Stimulated activated effector memory CD8-positive, alpha-beta T cell treated with anti-CD3 and anti-CD28 coated beads, Interleukin-12 subunit alpha, Interleukin-12 subunit beta, amount 100 ng/mL, for 72 hours (primary cell): ENCODE measurements around the gene MCF2L.
"Not testable (repeated sequence)": the region's sequence is repeated elsewhere in the genome, so short reads cannot be mapped to it uniquely, and the experiment has no call there.

Experiments
- ATAC-seq: fragments of 150-1000 bp; cut with Tn5 transposase; 2 replicates; pipeline ENCODE4 v1.10.0; 2021
- DNase-seq, 2 donors: peaks; one replicate each; pipeline ENCODE4 v3.0.0; 2021 to 2022; ENCODE audit warnings: low spot score in 2 of 2
- H3K27ac Mint-ChIP-seq: one replicate; pipeline ENCODE4 v1.8.0; 2022; ENCODE audit warnings: mild to moderate bottlenecking, mixed read lengths
- H3K36me3 Mint-ChIP-seq: one replicate; pipeline ENCODE4 v1.8.0; 2022; ENCODE audit warnings: mild to moderate bottlenecking, mixed read lengths
- H3K4me1 Mint-ChIP-seq: one replicate; pipeline ENCODE4 v1.8.0; 2022; ENCODE audit warnings: mixed read lengths
- H3K4me3 Mint-ChIP-seq: one replicate; pipeline ENCODE4 v1.8.0; 2022; ENCODE audit warnings: mild to moderate bottlenecking, mixed read lengths
- H3K9me3 Mint-ChIP-seq: one replicate; pipeline ENCODE4 v1.8.0; 2022; ENCODE audit warnings: mixed read lengths

Gene MCF2L

DNA sequence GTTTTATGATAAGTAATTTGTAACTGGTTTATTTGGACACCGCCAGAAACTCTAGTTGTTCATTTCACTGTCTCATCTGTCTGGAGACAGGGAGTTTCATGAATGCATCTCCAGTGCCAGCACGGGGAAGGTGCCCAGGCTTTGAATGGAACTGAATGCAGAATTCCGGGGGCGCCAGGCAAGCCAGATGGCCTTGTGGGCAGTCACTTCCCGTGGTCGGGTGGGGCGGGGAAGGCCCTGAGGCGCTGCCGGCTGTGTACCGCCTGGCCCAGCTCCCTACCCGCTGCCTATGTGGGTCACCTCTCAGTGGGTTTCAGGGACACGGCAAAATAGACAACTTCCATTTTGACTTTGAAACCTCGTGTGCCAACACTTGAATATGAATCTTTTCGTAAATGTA lies 28.8 kb upstream of the MCF2L start:
- Mint-ChIP-seq H3K36me3 (no peaks in the 10 kb centered on the region), H3K9me3 (no peaks in the 10 kb centered on the region), H3K27ac (no peak overlapping the region), H3K4me1 (peaks cover 8% of the 10 kb centered on the region), H3K4me3 (no peak overlapping the region)
- ATAC-seq (no peak), DNase-seq (no peak)

DNA sequence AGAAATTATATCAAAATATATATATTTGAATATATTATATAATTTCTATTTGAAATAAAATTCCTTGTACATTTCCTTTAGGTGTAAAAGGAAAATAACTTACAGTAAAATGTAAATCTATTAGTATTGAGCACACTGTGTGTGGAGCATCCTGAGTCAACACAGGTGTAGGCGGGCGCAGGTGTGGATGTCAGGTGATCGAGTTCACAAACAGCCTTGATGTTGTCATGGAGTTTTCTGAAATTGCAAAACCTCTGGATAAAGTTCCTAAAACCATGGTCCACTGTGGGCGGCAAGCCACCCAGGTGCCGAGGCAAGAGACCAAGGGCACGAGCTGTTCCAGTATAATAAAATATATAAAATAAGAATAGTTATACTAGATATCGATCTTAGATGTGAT lies 27.7 kb upstream of the MCF2L start:
- no peak overlapping the region for H3K27ac Mint-ChIP-seq

DNA sequence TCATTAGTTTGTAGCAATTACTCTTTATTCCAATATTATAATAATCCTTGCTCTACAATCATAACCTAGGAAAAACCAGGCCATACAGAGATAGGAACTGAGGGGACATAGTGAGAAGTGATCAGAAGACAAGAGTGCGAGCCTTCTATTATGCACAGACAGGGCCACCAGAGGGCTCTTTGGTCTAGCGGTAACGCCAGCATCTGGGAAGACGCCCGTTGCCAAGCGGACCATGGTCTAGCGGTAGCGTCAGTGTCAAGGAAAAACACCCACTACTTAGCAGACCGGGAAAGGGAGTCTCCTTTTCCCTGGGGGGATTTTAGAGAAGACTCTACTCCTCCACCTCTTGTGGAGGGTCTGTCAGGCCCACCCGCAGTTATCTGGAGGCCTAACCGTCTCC lies 27.2 kb upstream of the MCF2L start:
- H3K36me3 Mint-ChIP-seq, H3K9me3 Mint-ChIP-seq, H3K4me3 Mint-ChIP-seq, ATAC-seq, H3K27ac Mint-ChIP-seq, DNase-seq, H3K4me1 Mint-ChIP-seq: not testable (repeated sequence)

More for the DNA sequence above, 27.7 kb upstream of the MCF2L start:
- DNase-seq: no peak
- peaks cover 8% of the 10 kb centered on the region for H3K4me1 Mint-ChIP-seq
- H3K36me3 Mint-ChIP-seq: no peaks in the 10 kb centered on the region
- H3K4me3 Mint-ChIP-seq: no peak overlapping the region
- ATAC-seq: no peak
- H3K9me3 Mint-ChIP-seq: no peaks in the 10 kb centered on the region

DNA sequence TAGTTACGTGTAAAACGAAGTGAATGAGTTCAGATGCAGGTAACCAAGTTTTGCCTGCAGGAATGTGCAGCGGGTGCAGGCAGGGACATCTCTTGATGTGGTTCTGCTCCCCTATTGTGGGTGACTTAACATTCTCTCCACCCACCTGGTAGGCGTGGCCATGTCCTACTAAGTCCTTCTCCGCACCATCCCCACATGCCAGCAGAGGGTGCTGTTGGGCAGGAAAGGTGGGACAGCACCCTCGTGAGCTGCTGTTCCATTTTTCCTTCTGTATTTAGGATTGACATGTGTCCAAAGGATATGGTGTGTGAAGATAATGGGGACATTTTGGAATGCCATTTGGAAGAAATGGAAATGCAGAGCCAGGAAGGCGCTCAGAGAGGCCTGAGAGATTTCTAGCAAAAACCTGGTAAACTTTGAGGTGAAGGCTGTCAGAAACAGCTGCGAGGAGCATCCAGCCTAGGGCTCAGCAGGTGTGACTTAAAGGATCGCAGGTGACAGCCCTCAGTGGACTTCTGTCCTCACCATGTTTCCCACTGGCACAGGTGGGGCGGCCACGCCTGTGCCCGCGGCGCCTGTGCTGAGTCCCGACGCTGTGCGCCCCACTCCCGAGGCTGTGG lies 26.2 kb upstream of the MCF2L start:
- Mint-ChIP-seq H3K4me1 (peaks cover 8% of the 10 kb centered on the region), H3K36me3 (no peaks in the 10 kb centered on the region), H3K4me3 (peak overlapping the region; percentile 80), H3K27ac (no peak overlapping the region), H3K9me3 (no peaks in the 10 kb centered on the region)
- DNase-seq (peak; percentile 97), ATAC-seq (peak; percentile 93)

DNA sequence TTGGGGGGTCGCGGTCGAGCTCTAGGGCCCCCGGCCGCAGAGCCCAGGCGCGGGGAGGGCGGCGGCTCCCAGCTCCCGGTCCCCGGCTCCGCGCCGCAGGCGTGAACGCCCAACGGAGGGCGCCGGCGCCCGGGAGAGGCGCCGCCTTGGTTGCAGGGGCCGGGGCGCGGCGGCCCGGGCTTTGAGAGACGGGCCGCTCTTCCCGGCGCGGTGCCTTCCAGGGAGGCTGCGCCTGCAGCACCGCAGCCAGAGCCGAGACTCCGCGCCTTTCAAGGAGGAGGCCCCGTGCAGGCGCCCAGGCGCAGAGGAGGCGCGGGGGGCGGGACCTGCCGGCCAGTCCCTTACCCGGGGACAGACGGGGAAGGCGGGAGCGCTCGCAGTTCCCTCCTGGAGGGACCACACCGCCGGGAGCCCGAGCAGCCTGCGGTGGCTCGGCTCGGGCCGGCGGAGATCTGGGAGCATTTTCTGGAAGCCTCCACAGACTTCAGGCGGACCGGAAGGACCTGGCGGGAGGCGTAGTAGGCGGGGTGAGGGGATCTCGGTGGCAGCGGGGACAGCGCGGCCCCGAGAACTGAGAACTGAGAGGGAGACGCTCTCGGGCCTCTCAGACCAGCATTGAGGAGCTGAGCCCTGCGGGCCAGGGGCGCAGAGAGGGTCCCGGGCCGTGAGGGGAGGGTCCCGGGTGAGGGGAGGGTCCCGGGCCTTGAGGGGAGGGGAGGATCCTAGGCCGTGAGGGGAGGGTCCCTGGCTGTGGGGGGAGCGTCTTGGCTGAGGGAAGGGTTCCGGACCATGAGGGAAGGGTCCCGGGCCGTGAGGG lies 25.5 kb upstream of the MCF2L start:
- H3K4me3 Mint-ChIP-seq: peak overlapping the region; percentile 80
- DNase-seq (peak; percentile 41 to 70), ATAC-seq (peak; percentile 69)
- no peak overlapping the region for H3K27ac Mint-ChIP-seq
- no peaks in the 10 kb centered on the region for H3K9me3 Mint-ChIP-seq
- H3K4me1 Mint-ChIP-seq: peaks cover 8% of the 10 kb centered on the region
- H3K36me3 Mint-ChIP-seq: no peaks in the 10 kb centered on the region

DNA sequence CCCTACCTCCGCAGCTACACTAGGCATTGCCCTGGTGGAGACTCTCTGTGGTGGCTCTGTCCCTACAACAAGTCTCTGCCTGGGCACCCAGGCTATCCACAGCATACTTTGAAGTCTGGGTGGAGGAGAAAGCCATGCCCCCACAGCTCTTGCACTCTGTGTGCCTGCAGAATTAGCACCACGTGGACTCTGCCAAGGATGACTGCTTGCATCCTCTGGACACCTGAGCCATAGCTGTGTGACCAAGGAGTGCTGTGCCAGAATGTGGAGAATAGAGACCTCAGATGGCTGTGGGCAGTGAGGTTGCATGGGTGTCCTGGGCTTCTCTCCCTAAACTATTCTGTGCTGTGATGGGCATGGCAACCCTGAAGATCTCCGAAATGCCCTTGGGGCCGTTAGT lies 21.2 kb upstream of the MCF2L start:
- H3K4me1 Mint-ChIP-seq: peaks cover 3% of the 10 kb centered on the region
- no peaks in the 10 kb centered on the region for H3K36me3 Mint-ChIP-seq
- H3K27ac Mint-ChIP-seq: no peak overlapping the region
- no peak for DNase-seq
- H3K4me3 Mint-ChIP-seq: no peak overlapping the region
- H3K9me3 Mint-ChIP-seq: no peaks in the 10 kb centered on the region
- no peak for ATAC-seq

DNA sequence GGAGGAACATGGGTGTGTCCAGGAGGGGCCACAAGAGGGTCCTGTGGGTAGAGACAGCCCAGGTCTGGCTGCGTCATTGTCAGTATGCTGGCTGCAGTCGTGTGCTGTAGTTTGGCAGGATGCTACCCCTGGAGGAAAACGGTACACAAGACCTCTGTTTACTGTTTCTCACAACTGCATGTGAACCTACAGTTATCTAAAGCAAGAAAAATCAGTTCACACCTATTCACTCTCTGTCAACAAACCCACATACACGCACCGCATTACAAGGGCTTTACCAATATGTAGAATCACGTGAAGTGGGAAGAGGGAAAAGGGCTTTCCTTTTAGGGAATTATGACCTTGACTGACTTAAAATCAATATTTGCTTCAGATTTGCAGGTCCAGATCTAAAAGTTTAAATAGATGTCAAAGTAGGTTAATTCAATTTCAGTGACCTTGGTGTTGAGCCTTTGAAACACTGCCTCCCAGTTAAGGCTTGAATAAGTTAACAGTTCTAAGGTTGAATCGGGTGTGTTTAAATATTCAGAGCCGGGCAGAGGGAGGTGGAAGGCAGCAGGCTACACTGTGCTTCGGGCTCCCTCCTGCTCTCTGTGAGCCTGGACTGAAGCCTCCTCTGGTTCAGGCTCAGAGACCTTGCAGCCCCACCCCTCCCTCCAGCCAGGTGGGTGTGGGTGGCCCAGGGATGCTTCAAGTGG lies 17.2 kb upstream of the MCF2L start:
- Mint-ChIP-seq H3K4me1 (no peaks in the 10 kb centered on the region), H3K4me3 (no peak overlapping the region), H3K27ac (no peak overlapping the region), H3K36me3 (no peaks in the 10 kb centered on the region), H3K9me3 (no peaks in the 10 kb centered on the region)
- ATAC-seq (no peak), DNase-seq (no peak)

DNA sequence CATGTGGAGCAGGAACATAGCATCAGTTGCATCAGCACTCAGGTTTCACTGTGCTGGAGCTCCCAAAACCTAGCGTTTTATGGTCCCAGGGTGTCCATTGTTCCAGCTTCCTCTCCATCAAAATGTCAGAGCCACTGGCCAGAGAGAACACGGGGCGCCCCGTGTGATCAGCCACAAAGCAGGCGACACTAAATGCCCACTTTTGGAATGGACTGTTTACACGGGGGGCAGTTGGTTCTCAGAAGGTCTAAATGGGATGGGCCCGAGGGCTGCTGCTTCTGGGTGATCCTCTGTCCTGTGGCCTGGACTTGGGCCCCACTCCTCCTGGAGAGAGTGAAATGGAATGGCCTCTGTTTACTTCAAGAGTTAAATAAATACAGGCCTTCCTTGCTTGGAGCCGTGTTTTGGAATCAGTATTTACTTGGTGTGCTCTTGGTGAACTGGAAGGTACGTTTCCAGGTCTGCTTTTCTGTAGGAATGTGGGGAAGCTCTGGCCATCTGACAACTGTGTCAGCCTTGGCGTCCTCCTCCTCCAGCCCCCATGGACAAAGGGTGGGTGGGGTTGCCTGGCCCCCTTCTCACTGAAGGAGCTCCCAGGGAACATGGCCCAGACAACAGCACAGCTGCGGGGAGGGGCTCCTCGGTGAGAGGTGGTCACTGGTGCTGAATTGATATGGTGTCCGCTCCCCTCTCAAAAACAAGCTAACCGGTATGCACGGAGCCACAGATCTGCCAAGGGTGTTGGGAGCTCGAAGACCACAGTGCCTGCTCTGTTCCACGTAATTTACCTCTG lies 16.1 kb upstream of the MCF2L start:
- no peak overlapping the region for H3K27ac Mint-ChIP-seq
- no peaks in the 10 kb centered on the region for H3K4me1 Mint-ChIP-seq
- no peaks in the 10 kb centered on the region for H3K9me3 Mint-ChIP-seq
- H3K4me3 Mint-ChIP-seq: no peak overlapping the region
- ATAC-seq (no peak), DNase-seq (no peak)
- no peaks in the 10 kb centered on the region for H3K36me3 Mint-ChIP-seq

DNA sequence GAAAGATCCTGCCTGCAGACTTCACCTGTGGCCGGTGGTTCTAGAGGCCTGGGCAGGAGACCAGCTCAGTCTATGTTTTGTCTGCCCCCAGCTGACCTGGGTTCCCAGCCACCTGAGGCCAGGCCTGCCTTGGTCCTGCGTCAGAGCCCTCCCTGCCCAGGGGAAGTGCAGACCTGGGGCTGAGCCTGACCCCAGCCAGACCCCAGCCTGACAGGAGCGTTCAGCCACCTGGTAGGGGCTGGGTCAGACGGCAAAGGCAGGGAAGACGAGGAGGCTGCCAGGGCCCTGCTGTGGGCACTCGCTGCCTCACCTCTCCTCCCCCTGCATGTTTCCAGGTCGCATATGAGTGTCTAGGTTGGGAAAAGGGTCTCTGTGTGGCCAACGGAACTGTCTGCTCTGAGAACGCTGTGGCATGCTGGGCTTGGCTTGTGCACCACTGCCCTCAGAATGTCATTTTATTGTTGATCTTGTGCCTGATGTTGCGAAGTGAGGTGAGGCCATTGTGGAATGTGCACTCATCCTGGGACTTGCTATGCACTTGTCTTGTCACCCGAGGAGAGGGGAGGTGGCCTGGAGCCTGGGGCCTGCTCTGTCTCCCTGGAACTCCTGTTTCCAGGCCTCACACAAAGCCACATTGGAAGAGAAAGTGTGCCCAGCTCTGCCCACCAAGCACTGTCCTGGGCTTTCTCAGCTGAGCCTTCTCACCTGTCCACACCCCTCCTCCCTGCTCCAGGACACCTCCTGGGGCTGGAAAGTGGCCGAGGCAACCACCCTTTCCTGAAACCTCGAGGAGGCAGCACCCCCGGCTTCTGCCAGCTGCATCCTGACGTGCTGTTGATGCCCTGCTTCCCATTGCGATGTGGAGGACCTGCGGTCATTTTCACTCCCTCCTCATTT lies 15.2 kb upstream of the MCF2L start:
- Mint-ChIP-seq H3K27ac (no peak overlapping the region), H3K4me3 (no peak overlapping the region), H3K36me3 (no peaks in the 10 kb centered on the region)

DNA sequence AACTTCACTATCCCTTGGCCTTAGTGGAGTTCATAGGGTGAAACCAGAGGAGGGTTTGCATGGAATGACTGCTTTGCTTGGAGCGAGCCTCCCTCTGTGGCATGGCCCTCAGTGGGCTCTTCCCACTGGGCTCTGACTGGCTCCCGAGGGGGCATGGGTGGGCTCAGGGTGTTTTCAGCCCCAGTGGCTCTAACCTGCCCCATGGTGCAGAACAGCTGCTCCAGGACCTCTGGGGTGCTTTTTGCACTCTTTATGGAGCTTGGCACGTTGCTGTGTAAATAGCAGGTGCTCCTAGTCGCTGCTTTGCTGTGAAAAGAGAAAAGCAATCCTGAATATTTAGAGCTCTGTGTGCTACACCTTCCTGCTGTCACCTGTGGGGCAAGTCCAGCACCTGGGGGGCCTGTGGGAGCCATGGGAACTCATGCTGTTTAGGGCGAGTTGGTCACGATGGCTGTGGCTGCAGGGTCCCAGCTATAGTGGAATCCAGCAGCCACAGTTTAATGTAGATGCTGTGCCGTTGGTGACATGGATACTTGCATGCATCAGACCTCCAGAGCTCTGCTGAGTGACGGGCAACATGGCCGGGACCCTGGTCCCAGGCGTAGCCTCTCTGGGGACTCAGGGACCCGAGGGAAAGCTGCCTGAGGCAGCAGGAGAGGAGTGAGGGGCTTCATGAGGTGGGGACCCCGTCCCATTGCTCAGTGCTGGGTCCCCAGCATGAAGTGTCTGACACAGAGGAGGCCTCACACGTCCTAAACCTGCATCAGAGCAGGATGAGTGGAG lies 14.3 kb upstream of the MCF2L start:
- Mint-ChIP-seq H3K27ac (no peak overlapping the region), H3K9me3 (no peaks in the 10 kb centered on the region), H3K4me3 (no peak overlapping the region), H3K4me1 (no peaks in the 10 kb centered on the region), H3K36me3 (no peaks in the 10 kb centered on the region)
- ATAC-seq (no peak), DNase-seq (no peak)

More for the DNA sequence above, 15.2 kb upstream of the MCF2L start:
- Mint-ChIP-seq H3K9me3 (no peaks in the 10 kb centered on the region), H3K4me1 (no peaks in the 10 kb centered on the region)
- DNase-seq (no peak), ATAC-seq (peak; percentile 34)

DNA sequence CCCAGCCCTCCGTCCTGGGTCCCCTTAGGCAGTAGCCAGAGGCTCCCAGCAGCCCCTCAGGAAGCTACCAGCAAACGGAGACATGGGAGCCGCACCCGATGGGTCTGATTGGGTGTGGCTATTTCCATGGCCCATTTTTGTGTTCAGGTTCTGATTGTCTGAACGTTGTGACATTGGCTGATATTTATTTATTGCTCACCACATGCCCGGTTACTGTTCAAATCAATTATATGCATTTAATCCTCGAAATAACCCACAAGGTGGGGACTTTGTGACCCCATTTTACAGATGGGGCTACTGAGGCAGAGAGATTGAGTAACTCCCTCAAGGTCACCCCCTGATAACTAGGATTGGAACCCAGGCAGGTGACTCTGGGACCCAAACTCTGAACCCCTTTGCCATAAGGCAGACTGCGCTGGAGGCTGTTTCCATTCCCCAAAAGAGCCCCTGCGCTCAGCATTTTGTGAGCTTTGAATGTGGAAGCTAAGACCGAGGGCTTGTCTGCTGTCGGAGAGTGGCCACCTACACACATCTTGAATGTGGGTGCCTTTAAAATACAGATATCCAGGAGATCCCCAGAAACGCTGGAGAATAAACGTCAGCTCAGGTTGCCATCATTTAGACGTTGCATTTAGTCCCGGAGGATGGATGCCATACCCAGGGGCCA lies 13.6 kb upstream of the MCF2L start:
- ATAC-seq (no peak), DNase-seq (no peak)
- Mint-ChIP-seq H3K9me3 (no peaks in the 10 kb centered on the region), H3K27ac (no peak overlapping the region), H3K4me1 (no peaks in the 10 kb centered on the region), H3K36me3 (no peaks in the 10 kb centered on the region), H3K4me3 (no peak overlapping the region)

DNA sequence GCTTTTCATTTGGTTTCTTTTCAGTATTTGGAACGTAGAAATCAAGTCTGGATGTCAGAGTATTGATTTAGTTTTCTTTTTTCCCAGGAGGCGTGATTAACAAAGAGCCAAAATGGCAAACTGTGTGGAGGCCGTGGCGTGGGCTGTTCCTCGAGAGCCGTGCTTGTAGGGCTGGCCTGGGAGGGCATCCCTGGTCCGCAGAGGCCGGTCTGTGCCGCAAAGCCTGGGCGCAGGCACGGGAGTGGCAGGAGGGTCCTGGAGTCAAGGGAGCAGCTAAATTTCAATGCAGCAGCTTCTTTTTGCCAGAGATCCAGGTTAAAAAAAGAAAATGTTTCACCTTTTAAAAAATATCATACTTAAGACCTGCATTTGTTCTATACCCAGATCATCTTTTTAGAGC lies 13.1 kb upstream of the MCF2L start:
- H3K4me3 Mint-ChIP-seq: no peak overlapping the region
- ATAC-seq (no peak), DNase-seq (no peak)
- H3K4me1 Mint-ChIP-seq: no peaks in the 10 kb centered on the region
- H3K36me3 Mint-ChIP-seq: no peaks in the 10 kb centered on the region
- no peaks in the 10 kb centered on the region for H3K9me3 Mint-ChIP-seq
- no peak overlapping the region for H3K27ac Mint-ChIP-seq

DNA sequence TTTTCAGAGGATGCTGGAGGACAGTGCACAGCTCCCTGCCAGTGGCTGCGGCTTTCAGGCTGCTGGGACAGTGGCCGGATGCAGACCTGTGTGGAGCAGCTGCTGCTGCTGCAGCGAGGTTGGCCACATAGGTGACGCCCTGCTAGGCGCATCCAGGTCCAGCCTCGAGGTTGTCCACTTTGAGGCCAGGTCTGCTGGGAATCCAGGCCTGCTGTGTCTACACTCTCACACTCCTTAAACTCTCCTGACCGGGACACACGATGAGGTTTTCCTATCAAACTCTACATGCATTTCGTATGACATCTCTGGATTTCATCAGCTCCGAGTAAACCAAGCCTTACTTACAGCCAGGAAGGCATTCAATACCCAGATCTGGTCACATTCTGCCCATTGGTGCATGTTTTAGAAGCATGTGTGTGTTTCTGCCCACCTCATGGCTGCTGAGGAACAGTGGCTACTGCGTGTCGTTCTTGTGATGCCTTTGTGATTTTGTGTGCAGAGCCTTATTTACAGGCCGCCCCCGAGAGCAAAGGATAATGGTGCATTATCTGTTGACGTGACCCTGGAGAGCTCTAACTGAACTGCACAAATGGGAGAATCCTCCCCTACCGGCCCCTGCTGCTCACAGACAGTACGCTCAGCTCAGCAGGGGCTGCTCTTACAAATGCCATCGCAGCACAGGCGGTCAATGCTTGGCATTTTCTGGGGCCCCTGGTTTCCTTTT lies 12.3 kb upstream of the MCF2L start:
- no peak for DNase-seq
- Mint-ChIP-seq H3K4me3 (no peak overlapping the region), H3K9me3 (no peaks in the 10 kb centered on the region), H3K36me3 (no peaks in the 10 kb centered on the region), H3K27ac (no peak overlapping the region), H3K4me1 (no peaks in the 10 kb centered on the region)
- ATAC-seq: no peak
